Progenitor cell of endocrine pancreas (in vitro differentiated cells): ENCODE data around the gene POLN. TPM values are rescaled to one million over a fixed set of nuclear protein-coding genes. Genes with fewer than 3 reads are reported as not detected.

ENCODE experiments used
- DNase-seq: peaks from one replicate; pipeline ENCODE4 v3.0.0; 2021; ENCODE audit warnings: low spot score; ENCODE audit not compliant: unreplicated experiment
- H3K27ac Mint-ChIP-seq: 2 replicates; pipeline ENCODE4 v1.8.0; 2021; ENCODE audit warnings: mild to moderate bottlenecking, moderate library complexity, mixed read lengths
- H3K27me3 Mint-ChIP-seq: 2 replicates; pipeline ENCODE4 v1.8.0; 2021; ENCODE audit warnings: mixed read lengths
- H3K36me3 Mint-ChIP-seq: 2 replicates; pipeline ENCODE4 v1.8.0; 2022; ENCODE audit warnings: mixed read lengths; ENCODE audit not compliant: insufficient read depth
- H3K4me1 Mint-ChIP-seq: 2 replicates; pipeline ENCODE4 v1.8.0; 2021; ENCODE audit warnings: low read depth, mixed read lengths
- H3K4me3 Mint-ChIP-seq: 2 replicates; pipeline ENCODE4 v1.8.0; 2021; ENCODE audit warnings: low read depth, mild to moderate bottlenecking, moderate library complexity, mixed read lengths
- H3K9me3 Mint-ChIP-seq: 2 replicates; pipeline ENCODE4 v1.8.0; 2021; ENCODE audit warnings: low read depth, mixed read lengths
- total RNA-seq: library from RNA; stranded (reverse); gene quantifications from 2 replicates; pipeline ENCODE4 v1.2.1, GENCODE V29; 2021
- TF ChIP-seq, protein P1 (sequence below): fragments of 200-600 bp; sonication (generic); IDR thresholded peaks from one replicate; pipeline ENCODE4 v1.5.0; 2021; ENCODE audit warnings: antibody characterized with exemption, mild to moderate bottlenecking; ENCODE audit not compliant: unreplicated experiment

The POLN gene
- total RNA-seq, 1 donor from 2014 or later, result 5.9 TPM

DNA sequence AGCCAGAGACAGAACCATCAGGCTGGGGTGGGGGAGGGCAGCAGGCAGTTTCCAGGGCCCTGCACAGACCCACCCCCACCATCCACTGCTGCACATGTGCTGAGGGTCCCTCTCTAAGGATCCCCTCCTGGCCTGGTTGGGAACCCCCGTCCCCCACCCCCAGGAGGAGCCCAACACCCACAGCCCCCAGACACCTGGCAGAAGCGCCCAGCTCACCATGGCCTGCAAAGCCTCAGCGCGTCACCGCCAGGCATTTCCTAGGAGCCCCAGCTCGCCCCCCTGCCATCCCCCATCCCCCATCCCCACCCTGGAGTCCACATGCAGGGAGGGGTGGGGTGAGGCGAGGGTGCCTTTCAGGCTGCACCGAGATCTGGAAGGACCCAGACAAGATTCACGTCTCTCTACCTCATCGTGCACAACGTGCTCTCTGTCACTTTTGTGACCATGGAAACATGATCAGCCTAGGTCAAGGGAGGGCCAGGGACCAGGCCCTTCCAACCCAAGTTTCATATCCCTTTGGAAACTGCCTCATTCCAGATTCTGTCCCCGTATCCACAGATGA lies 10.7 kb upstream of the POLN start:
- H3K36me3 Mint-ChIP-seq, result peaks cover 3% of the 10 kb centered on the region
- TF ChIP-seq, protein P1, sequence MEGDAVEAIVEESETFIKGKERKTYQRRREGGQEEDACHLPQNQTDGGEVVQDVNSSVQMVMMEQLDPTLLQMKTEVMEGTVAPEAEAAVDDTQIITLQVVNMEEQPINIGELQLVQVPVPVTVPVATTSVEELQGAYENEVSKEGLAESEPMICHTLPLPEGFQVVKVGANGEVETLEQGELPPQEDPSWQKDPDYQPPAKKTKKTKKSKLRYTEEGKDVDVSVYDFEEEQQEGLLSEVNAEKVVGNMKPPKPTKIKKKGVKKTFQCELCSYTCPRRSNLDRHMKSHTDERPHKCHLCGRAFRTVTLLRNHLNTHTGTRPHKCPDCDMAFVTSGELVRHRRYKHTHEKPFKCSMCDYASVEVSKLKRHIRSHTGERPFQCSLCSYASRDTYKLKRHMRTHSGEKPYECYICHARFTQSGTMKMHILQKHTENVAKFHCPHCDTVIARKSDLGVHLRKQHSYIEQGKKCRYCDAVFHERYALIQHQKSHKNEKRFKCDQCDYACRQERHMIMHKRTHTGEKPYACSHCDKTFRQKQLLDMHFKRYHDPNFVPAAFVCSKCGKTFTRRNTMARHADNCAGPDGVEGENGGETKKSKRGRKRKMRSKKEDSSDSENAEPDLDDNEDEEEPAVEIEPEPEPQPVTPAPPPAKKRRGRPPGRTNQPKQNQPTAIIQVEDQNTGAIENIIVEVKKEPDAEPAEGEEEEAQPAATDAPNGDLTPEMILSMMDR, result no peak
- H3K27me3 Mint-ChIP-seq, result no peaks in the 10 kb centered on the region
- H3K9me3 Mint-ChIP-seq, result no peaks in the 10 kb centered on the region
- H3K4me1 Mint-ChIP-seq, result no peaks in the 10 kb centered on the region
- DNase-seq, result no peak
- no peak overlapping the region for H3K4me3 Mint-ChIP-seq
- H3K27ac Mint-ChIP-seq, result no peak overlapping the region

DNA sequence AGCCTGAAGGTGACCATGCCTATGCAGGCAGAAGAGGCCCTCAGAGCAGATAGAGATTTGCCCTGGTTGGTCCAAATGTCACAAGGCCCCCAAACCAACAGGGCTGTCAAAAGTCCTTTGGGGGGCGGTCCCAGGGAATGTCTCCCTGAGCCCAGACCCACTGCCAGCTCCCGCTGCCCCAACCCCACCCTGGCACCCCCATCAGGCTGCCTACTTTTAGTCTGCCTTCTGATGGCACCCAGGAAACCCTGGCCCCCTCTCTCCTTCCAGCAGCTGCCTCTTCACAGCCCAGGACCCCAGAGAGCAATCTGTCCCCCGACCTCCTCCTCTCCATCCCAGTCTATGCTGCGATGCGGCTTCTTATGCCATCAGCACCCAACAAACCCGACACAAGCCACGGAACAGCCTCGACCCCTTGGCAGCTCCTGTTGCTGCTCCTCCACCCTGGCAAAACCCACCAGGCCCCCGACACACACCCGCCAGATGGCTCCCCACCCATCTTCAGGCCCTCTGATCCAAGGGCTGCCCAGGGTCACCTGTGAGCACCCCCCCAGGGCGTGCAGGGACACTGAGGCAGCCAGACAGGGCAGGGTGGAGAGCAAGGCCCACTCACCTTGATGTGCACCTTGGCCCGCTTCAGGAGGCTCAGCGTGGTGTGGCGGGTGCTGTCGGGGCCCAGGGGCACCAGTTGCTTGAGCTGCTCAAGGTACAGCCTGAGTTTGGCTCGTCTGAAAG lies 10.0 kb upstream of the POLN start:
- H3K4me3 Mint-ChIP-seq, result no peak overlapping the region
- H3K36me3 Mint-ChIP-seq, result peaks cover 3% of the 10 kb centered on the region
- no peaks in the 10 kb centered on the region for H3K27me3 Mint-ChIP-seq
- no peak overlapping the region for H3K27ac Mint-ChIP-seq
- no peaks in the 10 kb centered on the region for H3K9me3 Mint-ChIP-seq
- no peak for DNase-seq
- TF ChIP-seq, protein P1, result no peak
- no peaks in the 10 kb centered on the region for H3K4me1 Mint-ChIP-seq

DNA sequence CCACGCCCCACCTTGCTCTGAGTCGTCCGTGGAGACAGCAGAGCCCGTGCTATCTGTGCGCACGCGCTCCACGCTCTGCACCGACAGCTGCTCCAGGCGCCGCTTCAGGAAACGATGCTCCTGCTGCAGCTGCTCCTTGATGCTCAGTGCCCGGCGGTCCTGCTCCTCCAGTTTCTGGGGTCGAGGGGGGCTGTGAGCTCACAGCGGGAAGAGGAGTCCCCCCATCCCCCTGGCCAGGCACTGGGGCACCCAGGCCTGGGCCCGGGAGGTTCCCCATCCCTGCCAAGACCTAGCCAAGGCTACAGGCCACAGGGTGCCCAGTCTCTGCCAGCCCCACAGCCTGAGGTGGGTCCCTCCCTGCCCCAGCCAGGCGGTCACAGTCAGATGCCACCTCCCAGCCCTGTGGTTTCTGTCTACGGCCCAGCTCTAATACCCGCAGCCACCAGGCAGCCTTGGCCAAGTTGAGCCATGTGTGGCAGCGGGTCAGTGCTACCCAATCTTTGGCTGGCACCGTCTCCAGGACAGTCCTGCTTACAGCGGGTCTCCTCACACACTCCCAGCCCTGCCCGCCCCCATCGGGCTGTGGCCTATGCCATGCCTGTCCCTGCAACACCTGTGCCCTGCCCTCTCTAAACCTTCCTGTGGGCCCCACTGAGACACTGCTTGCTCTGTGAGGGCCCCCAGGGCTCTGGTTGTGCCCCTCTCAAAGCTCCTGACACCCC lies 9.3 kb upstream of the POLN start:
- no peak overlapping the region for H3K27ac Mint-ChIP-seq
- DNase-seq, result no peak
- H3K36me3 Mint-ChIP-seq, result peaks cover 3% of the 10 kb centered on the region
- no peaks in the 10 kb centered on the region for H3K9me3 Mint-ChIP-seq
- no peaks in the 10 kb centered on the region for H3K4me1 Mint-ChIP-seq
- H3K4me3 Mint-ChIP-seq, result no peak overlapping the region
- TF ChIP-seq, protein P1, result no peak
- H3K27me3 Mint-ChIP-seq, result no peaks in the 10 kb centered on the region

DNA sequence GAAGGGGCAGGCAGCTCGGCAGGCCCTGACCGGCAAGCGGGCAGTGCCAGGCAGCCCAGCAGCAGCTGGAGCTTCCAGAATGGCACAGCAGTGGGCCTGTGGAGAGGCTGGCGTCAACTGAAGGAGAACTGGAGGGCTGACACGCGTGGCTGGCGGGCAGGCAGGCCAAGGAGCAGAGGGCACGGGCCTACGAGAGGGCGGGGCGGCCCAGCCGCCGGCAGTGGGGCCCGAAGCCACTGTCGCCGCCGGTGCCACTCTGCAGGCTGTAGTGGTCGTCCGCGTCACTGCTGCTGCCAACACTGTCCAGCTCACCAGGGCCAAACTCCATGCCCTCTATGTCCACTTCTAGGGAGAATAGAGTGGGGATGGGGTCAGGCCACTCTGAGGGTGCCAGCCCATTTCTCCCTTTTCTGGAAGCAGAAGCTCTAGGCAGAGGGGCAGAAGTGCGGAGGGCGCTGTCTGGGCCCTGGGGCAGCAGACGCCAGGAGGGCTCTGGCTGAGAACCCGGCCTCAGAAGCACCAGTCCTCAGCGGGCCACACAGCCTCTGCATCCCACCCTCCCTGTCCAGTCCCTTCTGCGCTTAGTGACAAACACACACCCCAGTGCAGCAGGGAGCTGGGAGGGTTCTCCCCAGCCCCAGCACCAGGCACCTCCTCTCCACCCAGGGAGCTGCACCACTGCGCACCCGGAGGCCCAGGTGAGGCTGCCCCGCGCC lies 8.6 kb upstream of the POLN start:
- Mint-ChIP-seq H3K36me3 (peaks cover 3% of the 10 kb centered on the region), H3K9me3 (no peaks in the 10 kb centered on the region), H3K4me3 (no peak overlapping the region), H3K27ac (no peak overlapping the region), H3K27me3 (no peaks in the 10 kb centered on the region), H3K4me1 (no peaks in the 10 kb centered on the region)
- TF ChIP-seq, protein P1, result no peak
- no peak for DNase-seq
